ENCODE results near the gene C3orf70. TPM values are rescaled to one million over a fixed set of nuclear protein-coding genes. Genes with fewer than 3 reads are reported as not detected.

The C3orf70 gene
- 2.6 and 2.8 TPM in 2 replicates for total RNA-seq

- peak; percentile 48 for DNase-seq
These were observed at the start of gene C3orf70 for GRCh38 chr3:185152410-185153170. Gene C3orf70 (minus strand): TSS chr3:185153060. CDS start chr3:185152823, 237 bp downstream.

- DNase-seq = peak; percentile 77
These were observed 47.8 kb upstream of the C3orf70 start for GRCh38 chr3:185200639-185201038.

GRCh38 chr3:185199671-185200070 lies 46.8 kb upstream of the C3orf70 start:
- no peak for DNase-seq

- DNase-seq = no peak
These were observed 46.3 kb upstream of the C3orf70 start for GRCh38 chr3:185199206-185199605.

- DNase-seq = no peak
These were observed 44.2 kb upstream of the C3orf70 start for GRCh38 chr3:185197068-185197467.

GRCh38 chr3:185195652-185196051 lies 42.8 kb upstream of the C3orf70 start:
- no peak for DNase-seq

- DNase-seq = no peak
These were observed 36.0 kb upstream of the C3orf70 start for GRCh38 chr3:185188816-185189215.

- DNase-seq = no peak
These were observed 34.5 kb upstream of the C3orf70 start for GRCh38 chr3:185187391-185187790.

GRCh38 chr3:185176750-185177359 lies 24.0 kb upstream of the C3orf70 start:
- peak; percentile 60 for DNase-seq

- DNase-seq = no peak
These were observed 22.6 kb upstream of the C3orf70 start for GRCh38 chr3:185175370-185175987.

GRCh38 chr3:185172086-185173049 lies 19.5 kb upstream of the C3orf70 start:
- DNase-seq = no peak

GRCh38 chr3:185164428-185165217 lies 11.8 kb upstream of the C3orf70 start:
- no peak for DNase-seq

- no peak for DNase-seq
These were observed 9.8 kb upstream of the C3orf70 start for GRCh38 chr3:185162634-185163033.

- no peak for DNase-seq
These were observed 8.9 kb upstream of the C3orf70 start for GRCh38 chr3:185161761-185162160.

- DNase-seq = no peak
These were observed 4.5 kb upstream of the C3orf70 start for GRCh38 chr3:185157347-185157746.

GRCh38 chr3:185155678-185156077 lies 2.8 kb upstream of the C3orf70 start:
- no peak for DNase-seq

- DNase-seq = no peak
These were observed 1.2 kb upstream of the C3orf70 start for GRCh38 chr3:185153861-185154629.

GRCh38 chr3:185153171-185153771 lies 411 bp upstream of the C3orf70 start:
- DNase-seq = no peak

- DNase-seq = no peak
These were observed 873 bp downstream of the C3orf70 start for GRCh38 chr3:185151964-185152409.

Data from dermis blood vessel endothelial cell (primary cell).